NCI-H2227 treated with DMSO at 0.1 percent for 48 hours (cell line): ENCODE results near the gene STAC.
"Not testable (repeated sequence)": the region's sequence is repeated elsewhere in the genome, so short reads cannot be mapped to it uniquely, and the experiment has no call there.

Experiments
- DNase-seq: peaks from one replicate; lab custom pipeline; 2025; lab: John Stamatoyannopoulos, UW

STAC gene

GRCh38 chr3:36416599-36416998 is 36.3 kb downstream of the STAC start:
- no peak for DNase-seq

DNA sequence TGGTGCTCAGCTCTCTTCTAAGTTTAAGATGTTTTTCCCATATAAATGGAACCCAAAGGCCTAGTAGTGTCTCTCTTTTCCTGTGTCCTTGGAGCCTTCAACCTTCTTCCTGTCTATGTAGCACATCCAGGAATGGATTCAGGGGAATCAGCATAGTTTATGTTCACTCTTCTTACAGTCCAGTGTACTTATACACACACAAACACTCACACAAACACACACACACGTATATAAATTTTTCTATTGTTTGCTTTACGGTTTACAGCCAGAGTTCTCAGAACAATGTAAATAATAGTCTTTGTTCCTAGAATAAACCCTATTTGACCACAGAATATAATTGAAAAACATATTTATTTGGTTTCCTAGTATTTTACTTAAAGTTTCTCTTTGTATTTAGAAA is 36.9 kb downstream of the STAC start:
- no peak for DNase-seq

- DNase-seq: no peak
Observed at GRCh38 chr3:36418296-36418695, 38.0 kb downstream of the STAC start.

DNA sequence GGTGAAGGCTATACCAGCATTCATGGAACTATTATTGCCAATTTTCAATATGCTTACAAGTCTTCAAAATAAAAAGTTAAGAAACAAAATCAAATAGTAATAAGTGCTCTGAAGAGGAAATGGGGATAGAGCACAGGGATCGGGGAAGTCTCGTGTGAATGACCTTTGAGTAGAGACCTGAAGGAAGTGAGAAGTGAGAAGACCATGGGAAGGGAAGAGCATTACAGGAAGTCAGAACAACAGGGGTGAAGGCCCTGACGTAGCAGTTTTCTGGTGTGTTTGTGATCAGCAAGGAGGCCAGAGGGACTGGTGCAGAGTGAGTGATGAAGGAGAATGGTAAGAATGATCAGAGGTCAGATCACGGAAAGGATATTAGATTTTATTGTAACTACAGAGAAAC is 48.1 kb downstream of the STAC start:
- DNase-seq: no peak

GRCh38 chr3:36429986-36430485 is 49.7 kb downstream of the STAC start:
- DNase-seq: no peak

DNA sequence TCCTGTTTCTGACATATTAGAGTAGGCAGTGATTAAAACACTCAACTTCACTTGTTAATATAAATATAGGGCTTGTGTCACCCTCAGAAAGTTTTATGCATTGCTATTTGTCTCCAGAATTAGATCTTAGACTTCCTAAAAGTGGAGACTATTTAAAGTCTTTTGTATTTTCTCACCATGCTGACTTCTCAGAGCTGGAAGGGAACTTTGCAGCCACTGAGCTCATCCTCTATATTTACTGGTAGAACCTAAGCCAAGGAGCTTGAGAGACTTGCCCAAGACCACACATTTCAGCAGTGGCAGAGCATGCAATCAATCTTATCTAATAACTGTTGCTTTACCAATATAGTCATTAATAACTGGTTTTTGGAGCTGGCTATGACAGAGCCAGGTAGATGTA is 53.2 kb downstream of the STAC start:
- no peak for DNase-seq

DNA sequence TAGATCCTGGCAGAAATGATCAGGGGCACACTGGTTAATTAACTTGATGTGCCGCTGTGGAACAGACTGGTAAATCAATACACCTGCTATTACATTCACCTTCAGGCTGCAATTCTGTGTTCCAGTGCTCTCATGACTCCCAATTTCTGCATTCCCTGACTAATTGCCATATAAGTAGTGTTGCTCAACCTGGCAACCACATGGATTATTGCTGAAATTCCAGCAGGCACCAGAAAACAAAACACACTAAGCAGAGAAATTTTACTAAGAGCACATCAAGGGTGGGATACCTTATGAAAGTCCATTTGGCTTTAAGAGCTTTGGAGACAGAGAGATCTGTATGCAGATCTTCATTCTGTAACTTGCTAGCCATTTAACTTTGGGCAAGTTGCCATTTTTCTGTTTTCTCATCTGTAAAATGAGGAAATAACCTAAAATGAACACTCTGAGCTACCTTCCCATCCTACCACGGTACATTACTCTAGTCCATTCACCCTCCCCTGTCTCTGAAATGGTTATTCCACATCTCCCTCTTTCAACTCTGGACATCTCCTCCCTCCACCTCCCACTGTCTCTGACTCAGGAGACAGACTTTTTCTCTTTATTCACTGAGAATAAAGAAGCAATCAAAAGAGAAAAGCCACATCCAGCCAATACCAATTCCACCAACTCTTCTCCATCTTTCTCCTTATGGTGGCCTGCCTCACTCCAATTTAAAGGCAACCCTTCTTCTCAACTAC is 54.6 kb downstream of the STAC start:
- DNase-seq: no peak

- DNase-seq: no peak
Observed at GRCh38 chr3:36443028-36443686, 62.9 kb downstream of the STAC start.

GRCh38 chr3:36444909-36445308 is 64.6 kb downstream of the STAC start:
- DNase-seq: no peak

DNA sequence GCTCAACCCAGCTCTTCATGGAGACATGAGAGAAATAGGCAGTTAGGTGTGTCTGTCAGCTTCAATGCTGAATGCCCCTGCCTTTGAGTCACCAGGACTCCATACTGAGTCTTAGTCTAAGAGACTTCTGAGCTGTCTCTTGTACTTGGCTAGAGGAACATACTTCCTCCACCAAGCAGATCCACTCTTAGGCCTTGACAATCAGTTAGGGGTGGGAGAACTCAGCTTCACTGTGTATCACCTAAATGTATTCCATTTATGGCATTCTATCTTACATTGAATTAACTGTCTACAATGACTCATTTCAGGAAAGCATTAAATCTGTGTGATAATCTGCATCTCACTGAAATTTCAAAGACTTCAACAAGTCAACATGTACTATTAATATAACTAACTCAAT is 66.0 kb downstream of the STAC start:
- DNase-seq: no peak

- DNase-seq: no peak
Observed at GRCh38 chr3:36447061-36447460, 66.8 kb downstream of the STAC start.

DNA sequence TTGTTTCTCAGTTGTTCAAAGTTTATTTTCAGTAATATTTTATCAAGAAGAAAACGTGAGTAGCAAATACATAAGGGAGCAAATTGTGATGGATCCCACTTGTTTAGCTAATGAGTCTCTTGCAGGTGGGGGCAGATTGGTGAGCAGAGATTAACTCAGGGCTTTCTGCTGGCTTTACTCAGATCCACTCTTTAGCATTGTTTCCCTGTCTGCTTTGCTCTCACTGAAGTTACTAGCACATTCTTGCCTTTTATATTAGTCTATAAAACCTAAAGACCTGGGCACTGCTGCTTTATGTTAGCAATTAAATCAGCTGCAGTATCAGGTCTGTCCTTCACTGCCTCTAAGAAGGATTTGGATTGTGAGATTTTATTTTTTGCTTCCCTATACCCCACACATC is 71.5 kb downstream of the STAC start:
- no peak for DNase-seq

GRCh38 chr3:36453213-36453612 is 72.9 kb downstream of the STAC start:
- not testable (repeated sequence) for DNase-seq

- not testable (repeated sequence) for DNase-seq
Observed at GRCh38 chr3:36453896-36454295, 73.6 kb downstream of the STAC start.

GRCh38 chr3:36455406-36455805 is 75.1 kb downstream of the STAC start:
- DNase-seq: no peak

DNA sequence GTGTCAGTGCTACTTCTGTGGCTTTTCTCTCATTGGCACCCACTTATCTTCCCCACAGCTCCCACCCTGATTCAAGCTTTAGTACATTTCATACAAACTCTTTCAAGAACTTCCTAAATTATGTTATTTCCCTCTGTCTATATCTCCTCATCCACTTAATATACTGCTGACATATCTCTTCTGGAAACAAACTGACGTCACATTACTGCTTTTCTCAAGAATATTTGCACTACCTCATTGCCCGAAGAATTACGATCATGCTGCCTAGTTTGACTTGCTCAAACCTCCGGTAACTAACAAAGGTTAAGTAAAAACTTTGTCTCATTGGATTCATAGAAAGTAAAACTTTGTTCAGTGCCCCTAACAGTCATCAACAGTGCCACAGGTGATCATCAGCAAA is 76.5 kb downstream of the STAC start:
- DNase-seq: no peak

- no peak for DNase-seq
Observed at GRCh38 chr3:36457667-36458066, 77.4 kb downstream of the STAC start.

DNA sequence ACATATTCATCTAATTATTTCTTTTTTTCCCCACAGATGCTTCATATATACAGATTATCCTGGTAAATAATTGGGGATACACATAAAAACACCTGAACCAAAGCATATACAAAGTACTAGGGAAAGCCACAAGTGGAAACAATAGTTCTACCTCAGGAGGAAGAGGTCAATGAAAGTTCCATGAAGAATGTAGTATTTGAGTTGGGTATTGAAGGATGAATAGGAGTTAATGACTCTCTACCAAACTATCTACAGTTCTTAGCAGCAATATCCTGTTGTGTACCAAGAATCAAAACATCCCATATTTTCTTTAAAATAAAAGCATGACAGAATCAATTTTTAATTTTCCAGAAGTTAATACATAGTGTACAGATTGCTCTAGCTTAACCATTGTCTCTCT is 78.9 kb downstream of the STAC start:
- DNase-seq: no peak

GRCh38 chr3:36461597-36461996 is 81.3 kb downstream of the STAC start:
- no peak for DNase-seq

GRCh38 chr3:36472045-36472444 is 91.7 kb downstream of the STAC start:
- not testable (repeated sequence) for DNase-seq

DNA sequence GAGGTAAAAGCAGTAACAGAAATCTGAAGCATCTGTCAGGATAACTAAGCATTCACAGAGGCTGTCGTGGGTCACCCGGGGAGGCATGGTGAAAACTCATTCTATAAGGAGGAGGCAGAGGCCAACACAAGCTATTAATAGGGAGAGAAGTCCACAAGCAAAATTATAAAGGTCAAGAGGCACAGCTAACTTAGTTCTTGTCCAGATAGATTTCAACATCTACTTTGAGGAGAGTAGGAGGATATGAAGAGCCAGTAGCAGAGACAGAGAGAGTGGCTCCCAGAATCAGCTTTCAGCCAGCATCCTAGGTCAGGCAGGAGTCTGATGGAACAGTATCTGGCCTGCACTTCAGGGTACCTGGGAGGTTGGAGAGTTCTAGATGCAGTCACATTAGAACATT is 95.3 kb downstream of the STAC start:
- DNase-seq: no peak

GRCh38 chr3:36476286-36476942 is 96.1 kb downstream of the STAC start:
- no peak for DNase-seq

- DNase-seq: no peak
Observed at GRCh38 chr3:36477655-36478054, 97.4 kb downstream of the STAC start.
